ENCODE data around the gene LEFTY1. TPM values are rescaled to one million over a fixed set of nuclear protein-coding genes. Genes with fewer than 3 reads are reported as not detected.

LEFTY1 gene
- total RNA-seq, 2 experiments from 2014 or later = 0.09 to 1.0 TPM

- intact Hi-C loops (cut with micrococcal nuclease; ENCODE audit: unreplicated experiment) = loop anchor here (2.0 kb wide), 1 partner anchor 59 kb away; no protein-coding TSS in a partner anchor
- no peak for TF ChIP-seq EZH2phosphoT487 (IDR thresholded peaks at IDR 0.05; ENCODE audit: borderline replicate concordance, low read depth, low read length)
- TF ChIP-seq CTCF (conservative IDR thresholded peaks at IDR 0.05; ENCODE audit: low read length) = peak; percentile 46; the same call in 1 of the 2 replicates
- H3K79me2 ChIP-seq (ENCODE audit: insufficient read depth, low read depth, low read length) = no peaks in the 10 kb centered on the region
- H3K9me2 ChIP-seq (ENCODE audit: insufficient read depth, low read length) = no peaks in the 10 kb centered on the region
- ChIA-PET CTCF (ENCODE audit: unreplicated experiment) (no interaction called here), POLR2A (interaction anchor here (1.0 to 4.2 kb wide), 6 partner anchors 13 to 417 kb away, joined by 3 to 35 read pairs (median 6); partner anchors contain the start of genes PYCR2 and SRP9)
- H3K9me3 ChIP-seq (ENCODE audit: low read length) = no peaks in the 10 kb centered on the region
- no peak overlapping the region for H3K4me2 ChIP-seq (ENCODE audit: low read length)
- no peak overlapping the region for H2AFZ ChIP-seq (ENCODE audit: low read length)
- no peaks in the 10 kb centered on the region for H4K20me1 ChIP-seq (ENCODE audit: insufficient read depth, low read length)
- H3K4me3 ChIP-seq (ENCODE audit: low read depth, low read length, poor library complexity, severe bottlenecking) = no peak overlapping the region
- peaks cover 42% of the 10 kb centered on the region for H3K4me1 ChIP-seq (ENCODE audit: insufficient read depth, low read length, poor library complexity, severe bottlenecking)
- H3K27ac ChIP-seq (ENCODE audit: low read depth, low read length, poor library complexity, severe bottlenecking) = no peak overlapping the region
- no peaks in the 10 kb centered on the region for H3K36me3 ChIP-seq (ENCODE audit: insufficient read depth, low read length)
- no peak for DNase-seq (ENCODE audit: low spot score)
- BruUV-seq (replicated peaks) = no TSS peak
Observed at GRCh38 chr1:225883616-225884265, 5.2 kb downstream of the LEFTY1 start.

GRCh38 chr1:225882694-225883615 is 6.0 kb downstream of the LEFTY1 start:
- H2AFZ ChIP-seq (ENCODE audit: low read length) = peak overlapping the region; percentile 86
- ChIA-PET CTCF (ENCODE audit: unreplicated experiment) (interaction anchor here (0.6 to 1.9 kb wide), 5 partner anchors 13 to 402 kb away, joined by 3 to 5 read pairs (median 3); no protein-coding TSS in a partner anchor), POLR2A (interaction anchor here (0.6 to 4.2 kb wide), 15 partner anchors 9 to 416 kb away, joined by 3 to 35 read pairs (median 4); partner anchors contain the start of genes PYCR2, SDE2 and SRP9)
- H3K36me3 ChIP-seq (ENCODE audit: insufficient read depth, low read length) = no peaks in the 10 kb centered on the region
- no peaks in the 10 kb centered on the region for H3K79me2 ChIP-seq (ENCODE audit: insufficient read depth, low read depth, low read length)
- no TSS peak for BruUV-seq (replicated peaks)
- H3K9me2 ChIP-seq (ENCODE audit: insufficient read depth, low read length) = no peaks in the 10 kb centered on the region
- peaks cover 47% of the 10 kb centered on the region for H3K4me1 ChIP-seq (ENCODE audit: insufficient read depth, low read length, poor library complexity, severe bottlenecking)
- TF ChIP-seq EZH2phosphoT487 (IDR thresholded peaks at IDR 0.05; ENCODE audit: borderline replicate concordance, low read depth, low read length) (no peak), CTCF (conservative IDR thresholded peaks at IDR 0.05; ENCODE audit: low read length) (no peak)
- no peak overlapping the region for H3K27ac ChIP-seq (ENCODE audit: low read depth, low read length, poor library complexity, severe bottlenecking)
- no peak for DNase-seq (ENCODE audit: low spot score)
- H3K4me2 ChIP-seq (ENCODE audit: low read length) = peak overlapping the region; percentile 96
- no peaks in the 10 kb centered on the region for H3K9me3 ChIP-seq (ENCODE audit: low read length)
- H3K4me3 ChIP-seq (ENCODE audit: low read depth, low read length, poor library complexity, severe bottlenecking) = peak overlapping the region; percentile 83
- intact Hi-C loops (cut with micrococcal nuclease; ENCODE audit: unreplicated experiment) = loop anchor here (1.0 to 2.0 kb wide), 2 partner anchors 14 to 60 kb away; no protein-coding TSS in a partner anchor
- no peaks in the 10 kb centered on the region for H4K20me1 ChIP-seq (ENCODE audit: insufficient read depth, low read length)

All from OCI-LY7 (cell line).